CD4-positive, alpha-beta T cell (primary cell): Measurements from ENCODE around the gene SHANK3. TPM values are rescaled to one million over a fixed set of nuclear protein-coding genes. Genes with fewer than 3 reads are reported as not detected.

ENCODE experiments used
- ATAC-seq: fragments of 200-7000 bp; cut with Tn5 transposase; one replicate; pipeline ENCODE4 v1.10.0; 2022; ENCODE audit warnings: mild to moderate bottlenecking; ENCODE audit not compliant: poor library complexity
- CTCF ChIA-PET: fragments of 350-600 bp; sonication (Branson Sonifier 250); formaldehyde crosslinking; loops from one replicate; lab custom pipeline; 2021; ENCODE audit warnings: antibody characterized with exemption, inconsistent platforms; lab: Charles Lee
- POLR2A ChIA-PET: fragments of 350-600 bp; sonication (Branson Sonifier 250); formaldehyde crosslinking; loops from one replicate; lab custom pipeline; 2021; ENCODE audit warnings: antibody characterized with exemption, inconsistent platforms; lab: Charles Lee
- DNase-seq, 14 experiments: peaks; one replicate each; pipeline ENCODE4 v3.0.0-alpha.2; 2013 to 2020; ENCODE audit warnings: mixed read lengths in 2 of 14
- H3K27ac ChIP-seq, 2 donors: one replicate each; pipeline versions ENCODE4 v1.5.1 to v1.7.0; 2013; ENCODE audit warnings: low read length in 2 of 2, low read depth in 1 of 2, mild to moderate bottlenecking in 1 of 2
- H3K27me3 ChIP-seq, 2 experiments: 1 replicate in 1 of 2; 2 replicates in 1 of 2; pipeline versions ENCODE4 v1.6.1 to v1.7.0; 2013; ENCODE audit warnings: low read length in 2 of 2, control low read depth in 1 of 2, mild to moderate bottlenecking in 1 of 2, moderate library complexity in 1 of 2; ENCODE audit not compliant: insufficient read depth in 2 of 2, control insufficient read depth in 1 of 2
- H3K36me3 ChIP-seq: one replicate; pipeline ENCODE4 v1.6.1; 2013; ENCODE audit warnings: low read length, control low read depth; ENCODE audit not compliant: insufficient read depth
- H3K4me1 ChIP-seq: one replicate; pipeline ENCODE4 v1.6.1; 2013; ENCODE audit warnings: low read length, control low read depth; ENCODE audit not compliant: insufficient read depth
- H3K4me3 ChIP-seq: one replicate; pipeline ENCODE4 v1.5.1; 2013; ENCODE audit warnings: mild to moderate bottlenecking, low read length, moderate library complexity
- H3K9me3 ChIP-seq, 2 experiments: 1 replicate in 1 of 2; 2 replicates in 1 of 2; pipeline versions ENCODE4 v1.6.1 to v1.7.0; 2013; ENCODE audit warnings: low read length in 2 of 2, mild to moderate bottlenecking in 2 of 2, control low read depth in 1 of 2, moderate library complexity in 1 of 2; ENCODE audit not compliant: control insufficient read depth in 1 of 2, insufficient read depth in 1 of 2
- H3K27ac Mint-ChIP-seq: one replicate; pipeline ENCODE4 v1.8.0; 2020; ENCODE audit warnings: mixed read lengths
- H3K27me3 Mint-ChIP-seq: one replicate; pipeline ENCODE4 v1.8.0; 2021; ENCODE audit warnings: mixed read lengths
- H3K36me3 Mint-ChIP-seq: one replicate; pipeline ENCODE4 v1.8.0; 2021; ENCODE audit warnings: low read depth, mixed read lengths
- H3K4me1 Mint-ChIP-seq: one replicate; pipeline ENCODE4 v1.8.0; 2021; ENCODE audit warnings: low read depth, mixed read lengths
- H3K4me3 Mint-ChIP-seq: one replicate; pipeline ENCODE4 v1.8.0; 2020; ENCODE audit warnings: mild to moderate bottlenecking, mixed read lengths
- H3K9me3 Mint-ChIP-seq: one replicate; pipeline ENCODE4 v1.8.0; 2020; ENCODE audit warnings: mixed read lengths
- CTCF ChIP-seq: fragments of 200-600 bp; IDR thresholded peaks from one replicate; pipeline ENCODE4 v1.8.0; 2022; ENCODE audit warnings: antibody characterized with exemption, mild to moderate bottlenecking
- intact Hi-C, 2 experiments: fragments of 100-400 bp; cut with DNase I in 1 of 2; cut with micrococcal nuclease in 1 of 2; formaldehyde crosslinking; loops; one replicate each; pipeline versions ENCODE4 v1.15.1 to v1.9.0; 2023 to 2025; cut with DNase I, micrococcal nuclease
- total RNA-seq, 174 experiments: library from RNA in 2 of 174; stranded (reverse) in 2 of 174; gene quantifications; one replicate each; pipeline ENCODE4 v1.2.3 and lab custom pipeline; 2021 to 2026

The SHANK3 gene
- total RNA-seq, 2 experiments from 2014 or later = not detected

GRCh38 chr22:50714150-50714549, 41.5 kb downstream of the SHANK3 start:
- H3K4me1 Mint-ChIP-seq = no peaks in the 10 kb centered on the region
- H3K27me3 Mint-ChIP-seq = no peaks in the 10 kb centered on the region
- Histone ChIP-seq H3K27me3 (peaks cover 0 to 3% of the 10 kb centered on the region in 2 experiments), H3K4me3 (no peak overlapping the region), H3K9me3 (no peaks in the 10 kb centered on the region), H3K4me1 (no peaks in the 10 kb centered on the region), H3K27ac (no peak overlapping the region), H3K36me3 (no peaks in the 10 kb centered on the region)
- ChIA-PET POLR2A (no interaction called here), CTCF (no interaction called here)
- no peaks in the 10 kb centered on the region for H3K36me3 Mint-ChIP-seq
- ATAC-seq (no peak), DNase-seq (no peak)
- H3K4me3 Mint-ChIP-seq = no peak overlapping the region
- no peak for TF ChIP-seq CTCF
- intact Hi-C loops = no loop called here
- H3K9me3 Mint-ChIP-seq = no peaks in the 10 kb centered on the region
- H3K27ac Mint-ChIP-seq = no peak overlapping the region

- H3K27me3 ChIP-seq = peaks cover 0 to 3% of the 10 kb centered on the region in 2 experiments
- CTCF ChIA-PET = no interaction called here
- intact Hi-C loops = no loop called here
- POLR2A ChIA-PET = no interaction called here
- H3K36me3 ChIP-seq = no peaks in the 10 kb centered on the region
- no peak overlapping the region for H3K27ac ChIP-seq
- H3K27me3 Mint-ChIP-seq = no peaks in the 10 kb centered on the region
- no peak for TF ChIP-seq CTCF
- H3K4me3 Mint-ChIP-seq = no peak overlapping the region
- no peaks in the 10 kb centered on the region for H3K36me3 Mint-ChIP-seq
- ATAC-seq (no peak), DNase-seq (no peak)
- no peaks in the 10 kb centered on the region for H3K9me3 ChIP-seq
- no peak overlapping the region for H3K27ac Mint-ChIP-seq
- H3K4me3 ChIP-seq = no peak overlapping the region
- no peaks in the 10 kb centered on the region for H3K4me1 Mint-ChIP-seq
- H3K4me1 ChIP-seq = no peaks in the 10 kb centered on the region
- no peaks in the 10 kb centered on the region for H3K9me3 Mint-ChIP-seq
Measured at GRCh38 chr22:50714631-50715179, 42.1 kb downstream of the SHANK3 start.

- H3K9me3 ChIP-seq = no peaks in the 10 kb centered on the region
- H3K27ac ChIP-seq = no peak overlapping the region
- peaks cover 0 to 3% of the 10 kb centered on the region in 2 experiments for H3K27me3 ChIP-seq
- no peak overlapping the region for H3K4me3 ChIP-seq
- no peak for TF ChIP-seq CTCF
- H3K4me1 Mint-ChIP-seq = no peaks in the 10 kb centered on the region
- H3K9me3 Mint-ChIP-seq = no peaks in the 10 kb centered on the region
- DNase-seq = no peak
- ATAC-seq = no peak
- no peak overlapping the region for H3K4me3 Mint-ChIP-seq
- no peaks in the 10 kb centered on the region for H3K36me3 ChIP-seq
- no peak overlapping the region for H3K27ac Mint-ChIP-seq
- ChIA-PET CTCF (no interaction called here), POLR2A (no interaction called here)
- no peaks in the 10 kb centered on the region for H3K4me1 ChIP-seq
- no peaks in the 10 kb centered on the region for H3K27me3 Mint-ChIP-seq
- no peaks in the 10 kb centered on the region for H3K36me3 Mint-ChIP-seq
- intact Hi-C loops = no loop called here
Measured at GRCh38 chr22:50715250-50715649, 42.6 kb downstream of the SHANK3 start.
